MM.1S (cell line): ENCODE data around the gene OAS1.
"Not testable (repeated sequence)": the region's sequence is repeated elsewhere in the genome, so short reads cannot be mapped to it uniquely, and the experiment has no call there.

Experiments used
- DNase-seq: peaks from one replicate; pipeline ENCODE4 v3.0.0-alpha.2; 2015
- H2AFZ ChIP-seq: fragments of 300-600 bp; sonication (generic); 2 replicates; pipeline ENCODE4 v1.6.0; 2016; ENCODE audit warnings: antibody characterized with exemption, low read length
- H3F3A ChIP-seq: fragments of 300-600 bp; sonication (generic); 2 replicates; pipeline ENCODE4 v1.6.1; 2016; ENCODE audit warnings: mild to moderate bottlenecking, antibody characterized with exemption, low read length, moderate library complexity, mixed read lengths; ENCODE audit not compliant: insufficient read depth
- H3K27ac ChIP-seq: fragments of 300-600 bp; sonication (generic); 2 replicates; pipeline ENCODE4 v1.5.1; 2016; ENCODE audit warnings: mild to moderate bottlenecking, low read length
- H3K27me3 ChIP-seq: fragments of 300-600 bp; sonication (generic); replicated peaks from 2 replicates; pipeline ENCODE4 v1.6.0; 2016; ENCODE audit warnings: low read length; ENCODE audit not compliant: insufficient read depth
- H3K36me3 ChIP-seq: fragments of 300-600 bp; sonication (generic); replicated peaks from 2 replicates; pipeline ENCODE4 v1.6.1; 2016; ENCODE audit warnings: mild to moderate bottlenecking, low read length, mixed read lengths; ENCODE audit not compliant: insufficient read depth
- H3K4me1 ChIP-seq: fragments of 300-600 bp; sonication (generic); 2 replicates; pipeline ENCODE4 v1.6.1; 2016; ENCODE audit warnings: low read length, mixed read lengths
- H3K4me2 ChIP-seq: fragments of 300-600 bp; sonication (generic); 2 replicates; pipeline ENCODE4 v1.6.0; 2016; ENCODE audit warnings: low read depth, low read length
- H3K4me3 ChIP-seq: fragments of 300-600 bp; sonication (generic); 2 replicates; pipeline ENCODE4 v1.5.1; 2016; ENCODE audit warnings: low read length, mixed read lengths
- H3K79me2 ChIP-seq: fragments of 300-600 bp; sonication (generic); 2 replicates; pipeline ENCODE4 v1.6.1; 2016; ENCODE audit warnings: mixed run types, low read length, mixed read lengths
- H3K9ac ChIP-seq: fragments of 300-600 bp; sonication (generic); 2 replicates; pipeline ENCODE4 v1.6.1; 2016; ENCODE audit warnings: low read length, mixed read lengths
- H3K9me2 ChIP-seq: fragments of 300-600 bp; sonication (generic); replicated peaks from 2 replicates; pipeline ENCODE4 v1.6.1; 2016; ENCODE audit warnings: mild to moderate bottlenecking, low read length, mixed read lengths; ENCODE audit not compliant: insufficient read depth
- H3K9me3 ChIP-seq: fragments of 300-600 bp; sonication (generic); replicated peaks from 2 replicates; pipeline ENCODE4 v1.6.1; 2016; ENCODE audit warnings: mild to moderate bottlenecking, low read length, mixed read lengths; ENCODE audit not compliant: insufficient read depth
- H4K20me1 ChIP-seq: fragments of 300-600 bp; sonication (generic); 2 replicates; pipeline ENCODE4 v1.6.1; 2016; ENCODE audit warnings: mild to moderate bottlenecking, low read length, moderate library complexity, mixed read lengths; ENCODE audit not compliant: insufficient read depth
- EZH2 ChIP-seq: fragments of 300-600 bp; sonication (generic); optimal IDR thresholded peaks from 2 replicates; pipeline ENCODE3; 2017; ENCODE audit warnings: low read depth, mild to moderate bottlenecking, antibody characterized with exemption, low read length, mixed read lengths
- EZH2phosphoT487 ChIP-seq: fragments of 300-600 bp; sonication (generic); IDR thresholded peaks from 2 replicates; pipeline ENCODE4 v1.6.1; 2018; ENCODE audit warnings: antibody characterized with exemption, low read length
- TF ChIP-seq, protein P1 (sequence below): fragments of 300-600 bp; sonication (generic); IDR thresholded peaks from 2 replicates; pipeline ENCODE4 v1.5.1; 2016; ENCODE audit warnings: antibody characterized with exemption, low read length, mixed read lengths

The OAS1 gene

DNA sequence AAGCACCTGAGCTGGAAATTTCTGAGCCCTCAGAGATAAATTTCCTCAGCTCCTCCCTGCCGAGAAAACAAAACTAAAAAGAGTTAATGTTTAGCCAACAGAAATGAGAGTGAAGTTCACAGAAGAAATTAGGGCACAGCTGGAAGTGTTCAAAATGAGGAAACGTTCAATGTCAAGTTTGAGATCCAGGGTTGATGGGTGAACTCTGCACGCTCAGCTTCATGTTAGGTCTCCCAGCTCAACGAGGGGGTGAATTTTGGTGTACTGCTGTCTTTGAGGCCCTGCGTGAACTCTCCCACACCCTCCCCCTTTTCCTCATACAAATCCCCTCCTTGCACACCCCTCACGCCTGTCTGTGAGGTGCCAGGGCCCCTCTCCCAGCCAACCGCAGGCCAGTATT lies 18.2 kb downstream of the OAS1 start:
- TF ChIP-seq, protein P1, sequence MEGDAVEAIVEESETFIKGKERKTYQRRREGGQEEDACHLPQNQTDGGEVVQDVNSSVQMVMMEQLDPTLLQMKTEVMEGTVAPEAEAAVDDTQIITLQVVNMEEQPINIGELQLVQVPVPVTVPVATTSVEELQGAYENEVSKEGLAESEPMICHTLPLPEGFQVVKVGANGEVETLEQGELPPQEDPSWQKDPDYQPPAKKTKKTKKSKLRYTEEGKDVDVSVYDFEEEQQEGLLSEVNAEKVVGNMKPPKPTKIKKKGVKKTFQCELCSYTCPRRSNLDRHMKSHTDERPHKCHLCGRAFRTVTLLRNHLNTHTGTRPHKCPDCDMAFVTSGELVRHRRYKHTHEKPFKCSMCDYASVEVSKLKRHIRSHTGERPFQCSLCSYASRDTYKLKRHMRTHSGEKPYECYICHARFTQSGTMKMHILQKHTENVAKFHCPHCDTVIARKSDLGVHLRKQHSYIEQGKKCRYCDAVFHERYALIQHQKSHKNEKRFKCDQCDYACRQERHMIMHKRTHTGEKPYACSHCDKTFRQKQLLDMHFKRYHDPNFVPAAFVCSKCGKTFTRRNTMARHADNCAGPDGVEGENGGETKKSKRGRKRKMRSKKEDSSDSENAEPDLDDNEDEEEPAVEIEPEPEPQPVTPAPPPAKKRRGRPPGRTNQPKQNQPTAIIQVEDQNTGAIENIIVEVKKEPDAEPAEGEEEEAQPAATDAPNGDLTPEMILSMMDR = no peak
- TF ChIP-seq EZH2 = no peak
- no peak for TF ChIP-seq EZH2phosphoT487
- Histone ChIP-seq H3K27ac (no peak overlapping the region), H3K36me3 (no peaks in the 10 kb centered on the region), H3K9me2 (no peaks in the 10 kb centered on the region), H3K9ac (no peak overlapping the region), H2AFZ (no peak overlapping the region), H3K4me3 (no peak overlapping the region), H3K79me2 (no peaks in the 10 kb centered on the region), H3K4me1 (peaks cover 22% of the 10 kb centered on the region), H3F3A (no peaks in the 10 kb centered on the region), H4K20me1 (no peaks in the 10 kb centered on the region), H3K4me2 (no peak overlapping the region), H3K9me3 (no peaks in the 10 kb centered on the region), H3K27me3 (no peaks in the 10 kb centered on the region)
- no peak for DNase-seq

- not testable (repeated sequence) for H3K4me3 ChIP-seq
- H3K27ac ChIP-seq = peak overlapping the region; percentile 55; the same call in 1 of the 2 replicates
- DNase-seq = peak; percentile 50
Measured at GRCh38 chr12:112926416-112927033, 19.8 kb downstream of the OAS1 start.

GRCh38 chr12:112927475-112927874 lies 20.7 kb downstream of the OAS1 start:
- no peak overlapping the region for H3K4me3 ChIP-seq
- no peaks in the 10 kb centered on the region for H3K79me2 ChIP-seq
- H3K9me2 ChIP-seq = no peaks in the 10 kb centered on the region
- H3K27me3 ChIP-seq = no peaks in the 10 kb centered on the region
- no peak for DNase-seq
- peaks cover 22% of the 10 kb centered on the region for H3K4me1 ChIP-seq
- TF ChIP-seq EZH2 = no peak
- TF ChIP-seq, protein P1 = no peak
- TF ChIP-seq EZH2phosphoT487 = no peak
- H3K9ac ChIP-seq = no peak overlapping the region
- no peaks in the 10 kb centered on the region for H3K9me3 ChIP-seq
- H3F3A ChIP-seq = no peaks in the 10 kb centered on the region
- no peak overlapping the region for H3K4me2 ChIP-seq
- no peak overlapping the region for H3K27ac ChIP-seq
- H2AFZ ChIP-seq = no peak overlapping the region
- H4K20me1 ChIP-seq = no peaks in the 10 kb centered on the region
- no peaks in the 10 kb centered on the region for H3K36me3 ChIP-seq

More at GRCh38 chr12:112926416-112927033, 19.8 kb downstream of the OAS1 start:
- Histone ChIP-seq H3K4me2 (peak overlapping the region; percentile 29; the same call in 1 of the 2 replicates), H3K4me1 (peaks cover 22% of the 10 kb centered on the region), H3K9ac (0 out of 2 replicates have a peak overlapping the region, but pooled peaks have one; percentile 6)
- H3K9me3 ChIP-seq, H4K20me1 ChIP-seq, H3K36me3 ChIP-seq, H3K9me2 ChIP-seq, H2AFZ ChIP-seq, H3F3A ChIP-seq, H3K79me2 ChIP-seq, H3K27me3 ChIP-seq: not testable (repeated sequence)

DNA sequence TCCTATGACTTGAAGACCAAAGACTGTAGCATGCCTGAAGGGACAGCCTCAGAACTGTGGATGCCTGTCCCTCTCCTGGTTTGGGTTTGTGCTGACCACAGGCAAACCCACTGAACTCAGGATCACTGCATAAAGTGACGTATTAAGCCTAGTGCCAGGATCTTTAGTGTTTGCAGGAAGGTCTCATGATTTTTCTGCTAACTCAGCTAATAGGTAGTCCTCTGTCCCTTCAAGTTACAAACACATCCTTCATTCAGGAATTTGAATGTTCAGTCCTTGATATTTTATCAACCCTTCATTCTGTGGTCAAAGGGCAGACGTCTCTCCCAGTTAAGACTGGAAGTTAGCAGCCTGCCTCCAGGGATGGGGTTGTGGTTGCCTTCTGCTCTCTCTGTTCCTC lies 21.2 kb downstream of the OAS1 start:
- H3K9me2 ChIP-seq = no peaks in the 10 kb centered on the region
- peaks cover 22% of the 10 kb centered on the region for H3K4me1 ChIP-seq
- H3K9ac ChIP-seq = no peak overlapping the region
- no peaks in the 10 kb centered on the region for H4K20me1 ChIP-seq
- H3K4me2 ChIP-seq = no peak overlapping the region
- no peaks in the 10 kb centered on the region for H3K27me3 ChIP-seq
- no peaks in the 10 kb centered on the region for H3K79me2 ChIP-seq
- H3K36me3 ChIP-seq = no peaks in the 10 kb centered on the region
- no peak overlapping the region for H3K27ac ChIP-seq
- no peak overlapping the region for H3K4me3 ChIP-seq
- H2AFZ ChIP-seq = no peak overlapping the region
- TF ChIP-seq EZH2 = no peak
- TF ChIP-seq, protein P1 = no peak
- no peak for TF ChIP-seq EZH2phosphoT487
- no peaks in the 10 kb centered on the region for H3F3A ChIP-seq
- no peaks in the 10 kb centered on the region for H3K9me3 ChIP-seq
- no peak for DNase-seq
